Left ventricle myocardium inferior (tissue), 1 donor: ENCODE results near the gene IL37. TPM values are rescaled to one million over a fixed set of nuclear protein-coding genes. Genes with fewer than 3 reads are reported as not detected.
"Not testable (repeated sequence)": the region's sequence is repeated elsewhere in the genome, so short reads cannot be mapped to it uniquely, and the experiment has no call there.

ENCODE experiments used
- DNase-seq: peaks from one replicate; pipeline ENCODE4 v3.0.0-alpha.2; 2020
- H3K27ac ChIP-seq: fragments of 200-600 bp; replicated peaks from 2 replicates; pipeline ENCODE4 v1.8.0; 2021
- H3K27me3 ChIP-seq: fragments of 200-600 bp; 2 replicates; pipeline ENCODE4 v1.8.0; 2021; ENCODE audit warnings: low read depth
- H3K36me3 ChIP-seq: fragments of 200-600 bp; 2 replicates; pipeline ENCODE4 v1.8.0; 2021
- H3K4me1 ChIP-seq: fragments of 200-600 bp; 2 replicates; pipeline ENCODE4 v1.8.0; 2021
- H3K4me3 ChIP-seq: fragments of 200-600 bp; 2 replicates; pipeline ENCODE4 v1.8.0; 2021; ENCODE audit warnings: mild to moderate bottlenecking, moderate library complexity
- H3K9me3 ChIP-seq: fragments of 200-600 bp; replicated peaks from 2 replicates; pipeline ENCODE4 v1.8.0; 2021
- CTCF ChIP-seq: fragments of 200-600 bp; IDR thresholded peaks from 2 replicates; pipeline ENCODE4 v1.8.0; 2021; ENCODE audit warnings: antibody characterized with exemption, mild to moderate bottlenecking, borderline replicate concordance
- intact Hi-C: fragments of 100-400 bp; cut with micrococcal nuclease; formaldehyde crosslinking; loops from one replicate; pipeline ENCODE4 v1.11.0; 2022
- total RNA-seq: library from RNA; stranded (reverse); fragmentation: NEBNext Ultra II Directional; extraction: Animal tissue kit (Norgen Biotek cat#: 25700); gene quantifications from one replicate; pipeline ENCODE4 v1.2.1, GENCODE V29; 2021
- donor health status: DM: no; HTN: yes; CAD: no; lungs with severe emphysema.

Gene IL37
- total RNA-seq, 1 donor from 2014 or later: not detected

GRCh38 chr2:112924821-112925220 is 13.9 kb downstream of the IL37 start:
- TF ChIP-seq CTCF: no peak
- Histone ChIP-seq H3K4me3 (no peak overlapping the region), H3K27ac (no peak overlapping the region), H3K4me1 (no peaks in the 10 kb centered on the region), H3K27me3 (peaks cover 47% of the 10 kb centered on the region), H3K36me3 (no peaks in the 10 kb centered on the region), H3K9me3 (no peaks in the 10 kb centered on the region)
- no peak for DNase-seq
- intact Hi-C loops: no loop called here

GRCh38 chr2:112926707-112927106 is 15.7 kb downstream of the IL37 start:
- Histone ChIP-seq H3K27me3 (peaks cover 44% of the 10 kb centered on the region), H3K36me3 (no peaks in the 10 kb centered on the region), H3K27ac (no peak overlapping the region), H3K4me3 (no peak overlapping the region), H3K4me1 (no peaks in the 10 kb centered on the region), H3K9me3 (no peaks in the 10 kb centered on the region)
- intact Hi-C loops: no loop called here
- no peak for TF ChIP-seq CTCF
- DNase-seq: no peak

- DNase-seq: no peak
- intact Hi-C loops: no loop called here
- Histone ChIP-seq H3K4me3 (no peak overlapping the region), H3K27me3 (peaks cover 44% of the 10 kb centered on the region), H3K27ac (no peak overlapping the region), H3K4me1 (no peaks in the 10 kb centered on the region), H3K9me3 (no peaks in the 10 kb centered on the region), H3K36me3 (no peaks in the 10 kb centered on the region)
- no peak for TF ChIP-seq CTCF
Observed at GRCh38 chr2:112927745-112928144, 16.8 kb downstream of the IL37 start.

GRCh38 chr2:112933261-112933660 is 22.3 kb downstream of the IL37 start:
- Histone ChIP-seq H3K4me3 (no peak overlapping the region), H3K4me1 (no peaks in the 10 kb centered on the region), H3K9me3 (no peaks in the 10 kb centered on the region), H3K27ac (no peak overlapping the region), H3K27me3 (peaks cover 17% of the 10 kb centered on the region), H3K36me3 (no peaks in the 10 kb centered on the region)
- no peak for DNase-seq
- intact Hi-C loops: no loop called here
- no peak for TF ChIP-seq CTCF

- H3K9me3 ChIP-seq, DNase-seq, H3K4me3 ChIP-seq, H3K4me1 ChIP-seq, intact Hi-C loops, H3K27ac ChIP-seq, H3K36me3 ChIP-seq: not testable (repeated sequence)
- H3K27me3 ChIP-seq: peaks cover 17% of the 10 kb centered on the region
Observed at GRCh38 chr2:112934117-112934516, 23.2 kb downstream of the IL37 start.

- H3K4me1 ChIP-seq: no peaks in the 10 kb centered on the region
- intact Hi-C loops: no loop called here
Observed at GRCh38 chr2:112936927-112937232, 25.9 kb downstream of the IL37 start.

More at GRCh38 chr2:112936927-112937232, 25.9 kb downstream of the IL37 start:
- Histone ChIP-seq H3K9me3 (no peaks in the 10 kb centered on the region), H3K27me3 (peaks cover 18% of the 10 kb centered on the region), H3K27ac (no peak overlapping the region), H3K36me3 (no peaks in the 10 kb centered on the region), H3K4me3 (no peak overlapping the region)
- TF ChIP-seq CTCF: no peak
- DNase-seq: no peak
